GM23338 (cell line): ENCODE data around the gene ADAMTS14. TPM values are rescaled to one million over a fixed set of nuclear protein-coding genes. Genes with fewer than 3 reads are reported as not detected.

Experiments
- ATAC-seq: fragments of 200-7000 bp; cut with Tn5 transposase; 3 replicates; pipeline ENCODE4 v1.9.1; 2020
- DNase-seq: peaks from one replicate; pipeline ENCODE4 v3.0.0-alpha.2; 2015; ENCODE audit warnings: low spot score
- H2AFZ ChIP-seq: fragments of 200-600 bp; sonication (generic); 2 replicates; pipeline ENCODE4 v1.8.0; 2016; ENCODE audit warnings: antibody characterized with exemption, mild to moderate bottlenecking, moderate library complexity
- H3F3A ChIP-seq: fragments of 200-600 bp; sonication (generic); replicated peaks from 2 replicates; pipeline ENCODE4 v1.8.0; 2017; ENCODE audit warnings: antibody characterized with exemption, mixed run types, low read depth
- H3K27ac ChIP-seq: fragments of 200-600 bp; sonication (generic); 2 replicates; pipeline ENCODE4 v1.6.1; 2016; ENCODE audit warnings: low read depth
- H3K27me3 ChIP-seq: fragments of 200-600 bp; sonication (generic); 2 replicates; pipeline ENCODE4 v1.8.0; 2016; ENCODE audit warnings: mild to moderate bottlenecking, mixed run types, moderate library complexity; ENCODE audit not compliant: insufficient read depth
- H3K36me3 ChIP-seq: fragments of 200-600 bp; sonication (generic); 2 replicates; pipeline ENCODE4 v1.8.0; 2016; ENCODE audit warnings: mild to moderate bottlenecking; ENCODE audit not compliant: insufficient read depth
- H3K4me1 ChIP-seq: fragments of 200-600 bp; sonication (generic); 2 replicates; pipeline ENCODE4 v1.8.0; 2016; ENCODE audit warnings: mild to moderate bottlenecking, moderate library complexity; ENCODE audit not compliant: insufficient read depth
- H3K4me2 ChIP-seq: fragments of 200-600 bp; sonication (generic); 2 replicates; pipeline ENCODE4 v1.7.1; 2017; ENCODE audit warnings: mixed run types
- H3K4me3 ChIP-seq: fragments of 200-600 bp; sonication (generic); 2 replicates; pipeline ENCODE4 v1.6.1; 2016; ENCODE audit warnings: mixed run types
- H3K79me2 ChIP-seq: fragments of 200-600 bp; sonication (generic); replicated peaks from 2 replicates; pipeline ENCODE4 v1.8.0; 2017; ENCODE audit warnings: mild to moderate bottlenecking; ENCODE audit not compliant: insufficient read depth
- H3K9me2 ChIP-seq: fragments of 200-600 bp; sonication (generic); 2 replicates; pipeline ENCODE4 v1.8.0; 2017; ENCODE audit not compliant: insufficient read depth
- H4K20me1 ChIP-seq: fragments of 200-600 bp; sonication (generic); replicated peaks from 2 replicates; pipeline ENCODE4 v1.8.0; 2017; ENCODE audit warnings: mild to moderate bottlenecking; ENCODE audit not compliant: insufficient read depth
- H3K27ac Mint-ChIP-seq: 2 replicates; pipeline ENCODE4 v1.8.0; 2020; ENCODE audit warnings: inconsistent platforms, mild to moderate bottlenecking, moderate library complexity, mixed read lengths
- H3K27me3 Mint-ChIP-seq: 3 replicates; pipeline ENCODE4 v1.8.0; 2022; ENCODE audit warnings: low read depth, mild to moderate bottlenecking, moderate library complexity, mixed read lengths, inconsistent platforms; ENCODE audit not compliant: insufficient read depth, poor library complexity
- H3K36me3 Mint-ChIP-seq: 3 replicates; pipeline ENCODE4 v1.8.0; 2021; ENCODE audit warnings: low read depth, mild to moderate bottlenecking, inconsistent platforms, moderate library complexity, mixed read lengths
- H3K4me1 Mint-ChIP-seq: 3 replicates; pipeline ENCODE4 v1.8.0; 2020; ENCODE audit warnings: mild to moderate bottlenecking, inconsistent platforms, mixed read lengths
- H3K4me3 Mint-ChIP-seq: 3 replicates; pipeline ENCODE4 v1.8.0; 2021; ENCODE audit warnings: moderate library complexity, mild to moderate bottlenecking, inconsistent platforms, mixed read lengths
- H3K9me3 Mint-ChIP-seq: 3 replicates; pipeline ENCODE4 v1.8.0; 2020; ENCODE audit warnings: moderate library complexity, mild to moderate bottlenecking, inconsistent platforms, mixed read lengths
- CREB1 ChIP-seq: fragments of 250-450 bp; sonication (Bioruptor Pico); IDR thresholded peaks from 2 replicates; pipeline ENCODE4 v1.5.0; 2020; ENCODE audit warnings: low read depth, mild to moderate bottlenecking, moderate library complexity
- CTCF ChIP-seq, 2 experiments: fragments of 200-600 bp in 1 of 2; sonication (generic) in 1 of 2; conservative IDR thresholded peaks; 2 replicates each; pipeline versions ENCODE4 v1.5.1 to v1.6.1; 2016 to 2017; ENCODE audit warnings: antibody characterized with exemption in 2 of 2, low read depth in 2 of 2, mild to moderate bottlenecking in 2 of 2, moderate library complexity in 1 of 2
- EZH2 ChIP-seq: fragments of 200-600 bp; sonication (generic); IDR thresholded peaks from one replicate; pipeline ENCODE4 v1.8.0; 2017; ENCODE audit warnings: antibody characterized with exemption, mild to moderate bottlenecking, low read depth; ENCODE audit not compliant: unreplicated experiment
- EZH2phosphoT487 ChIP-seq: fragments of 200-600 bp; sonication (generic); IDR thresholded peaks from one replicate; pipeline ENCODE4 v1.8.1; 2018; ENCODE audit warnings: antibody characterized with exemption; ENCODE audit not compliant: unreplicated experiment
- JUNB ChIP-seq: IDR thresholded peaks from one replicate; pipeline ENCODE4 v1.6.1; 2016; ENCODE audit warnings: antibody characterized with exemption; ENCODE audit not compliant: unreplicated experiment
- NANOG ChIP-seq: IDR thresholded peaks from 2 replicates; pipeline ENCODE4 v1.6.1; 2016; ENCODE audit warnings: antibody characterized with exemption, borderline replicate concordance
- POLR2AphosphoS5 ChIP-seq: IDR thresholded peaks from 2 replicates; pipeline ENCODE4 v1.6.1; 2016; ENCODE audit warnings: antibody characterized with exemption, low read depth
- REST ChIP-seq: IDR thresholded peaks from one replicate; pipeline ENCODE4 v1.6.1; 2018; ENCODE audit warnings: antibody characterized with exemption; ENCODE audit not compliant: unreplicated experiment
- STAT1 ChIP-seq: IDR thresholded peaks from one replicate; pipeline ENCODE4 v1.6.1; 2016; ENCODE audit warnings: antibody characterized with exemption; ENCODE audit not compliant: unreplicated experiment
- ZNF114 ChIP-seq: fragments of 250-450 bp; sonication (Bioruptor Pico); IDR thresholded peaks from 2 replicates; pipeline ENCODE4 v1.5.0; 2020; ENCODE audit warnings: mild to moderate bottlenecking, moderate library complexity
- ZNF331 ChIP-seq: fragments of 250-450 bp; sonication (Bioruptor Pico); IDR thresholded peaks from 2 replicates; pipeline ENCODE4 v1.5.0; 2020; ENCODE audit warnings: low read depth, mild to moderate bottlenecking, moderate library complexity
- ZNF462 ChIP-seq: fragments of 250-450 bp; sonication (Bioruptor Pico); IDR thresholded peaks from 2 replicates; pipeline ENCODE4 v1.5.0; 2020; ENCODE audit warnings: mild to moderate bottlenecking, moderate library complexity
- polyA plus RNA-seq: library from polyadenylated mRNA; unstranded; fragments of >200 nt; fragmentation: Nextera tagmentation; extraction: Ambion mirVana; gene quantifications from 2 replicates; pipeline ENCODE4 v1.2.1, GENCODE V29; 2016
- total RNA-seq: library from RNA; depleted of rRNA; stranded (reverse); fragments of >200 nt; shearing (Covaris generic); gene quantifications from 2 replicates; pipeline ENCODE4 v1.2.3, GENCODE V29; 2014

ADAMTS14 gene
- total and polyA plus RNA-seq, 2 experiments from 2014 or later, result 1.9 to 2.1 TPM

- H3K79me2 ChIP-seq, result no peaks in the 10 kb centered on the region
- no peak overlapping the region for H2AFZ ChIP-seq
- Mint-ChIP-seq H3K9me3 (no peaks in the 10 kb centered on the region), H3K4me3 (no peak overlapping the region), H3K36me3 (no peaks in the 10 kb centered on the region), H3K27ac (no peak overlapping the region), H3K27me3 (no peaks in the 10 kb centered on the region), H3K4me1 (no peaks in the 10 kb centered on the region)
- H3K4me3 ChIP-seq, result no peak overlapping the region
- ATAC-seq (no peak), DNase-seq (no peak)
- no peaks in the 10 kb centered on the region for H3K27me3 ChIP-seq
- TF ChIP-seq ZNF462 (CRISPR knock-in tag), result no peak
- TF ChIP-seq REST, result no peak
- no peak for TF ChIP-seq JUNB
- TF ChIP-seq NANOG, result no peak
- TF ChIP-seq ZNF331, result no peak
- TF ChIP-seq EZH2phosphoT487, result no peak
- TF ChIP-seq ZNF114 (CRISPR knock-in tag), result no peak
- TF ChIP-seq POLR2AphosphoS5, result no peak
- TF ChIP-seq STAT1, result no peak
- no peak for TF ChIP-seq CREB1 (CRISPR knock-in tag)
- no peak for TF ChIP-seq CTCF (conservative IDR thresholded peaks at IDR 0.05; ENCODE audit: low read depth in 2 of 2)
- no peak for TF ChIP-seq EZH2
- peaks cover 4% of the 10 kb centered on the region; the same call in 1 of the 2 replicates for H3K9me2 ChIP-seq
- H3K36me3 ChIP-seq, result no peaks in the 10 kb centered on the region
- no peaks in the 10 kb centered on the region for H3F3A ChIP-seq
- no peaks in the 10 kb centered on the region; the same call in 1 of the 2 replicates for H4K20me1 ChIP-seq
- no peak overlapping the region for H3K4me2 ChIP-seq
- H3K4me1 ChIP-seq, result no peaks in the 10 kb centered on the region
- H3K27ac ChIP-seq, result no peak overlapping the region
Measured at GRCh38 chr10:70784016-70784415, 111.7 kb downstream of the ADAMTS14 start.
